GM06990 (cell line): Measurements from ENCODE around the gene EDARADD.

Experiments used
- DNase-seq: peaks from one replicate; pipeline ENCODE4 v3.0.0-alpha.2; 2011; ENCODE audit not compliant: insufficient read length; ENCODE audit errors: extremely low read depth
- H3K27me3 ChIP-seq: replicated peaks from 2 replicates; pipeline ENCODE4 v1.6.0; 2011; ENCODE audit warnings: low read length; ENCODE audit not compliant: control insufficient read depth, insufficient read depth
- H3K36me3 ChIP-seq: 2 replicates; pipeline ENCODE4 v1.5.1; 2011; ENCODE audit warnings: low read length; ENCODE audit not compliant: control insufficient read depth, insufficient read depth
- H3K4me3 ChIP-seq: replicated peaks from 2 replicates; pipeline ENCODE4 v1.5.1; 2011; ENCODE audit warnings: low read depth, mild to moderate bottlenecking, control low read depth, low read length
- CTCF ChIP-seq: IDR thresholded peaks from 2 replicates; pipeline ENCODE4 v1.5.1; 2011; ENCODE audit warnings: low read length, control low read depth, mild to moderate bottlenecking, inconsistent platforms; ENCODE audit not compliant: insufficient read depth, poor library complexity, severe bottlenecking

The EDARADD gene

GRCh38 chr1:236426215-236426614 lies 32.1 kb downstream of the EDARADD start:
- DNase-seq, result no peak
- Histone ChIP-seq H3K36me3 (no peaks in the 10 kb centered on the region), H3K27me3 (no peaks in the 10 kb centered on the region), H3K4me3 (no peak overlapping the region)
- no peak for TF ChIP-seq CTCF

GRCh38 chr1:236429715-236430274 lies 35.7 kb downstream of the EDARADD start:
- TF ChIP-seq CTCF, result no peak
- DNase-seq, result no peak
- H3K4me3 ChIP-seq, result no peak overlapping the region
- H3K36me3 ChIP-seq, result no peaks in the 10 kb centered on the region
- no peaks in the 10 kb centered on the region for H3K27me3 ChIP-seq

- Histone ChIP-seq H3K36me3 (no peaks in the 10 kb centered on the region), H3K27me3 (no peaks in the 10 kb centered on the region), H3K4me3 (no peak overlapping the region)
- TF ChIP-seq CTCF, result no peak
- DNase-seq, result no peak
These were observed 39.8 kb downstream of the EDARADD start for GRCh38 chr1:236433819-236434315.

- no peak for DNase-seq
- TF ChIP-seq CTCF, result no peak
- H3K36me3 ChIP-seq, result no peaks in the 10 kb centered on the region
- no peaks in the 10 kb centered on the region for H3K27me3 ChIP-seq
- H3K4me3 ChIP-seq, result no peak overlapping the region
These were observed 44.5 kb downstream of the EDARADD start for GRCh38 chr1:236438614-236439013.

GRCh38 chr1:236440373-236440772 lies 46.3 kb downstream of the EDARADD start:
- TF ChIP-seq CTCF, result no peak
- no peaks in the 10 kb centered on the region for H3K27me3 ChIP-seq
- DNase-seq, result no peak
- no peak overlapping the region for H3K4me3 ChIP-seq
- no peaks in the 10 kb centered on the region for H3K36me3 ChIP-seq

- DNase-seq, result no peak
- Histone ChIP-seq H3K27me3 (no peaks in the 10 kb centered on the region), H3K36me3 (no peaks in the 10 kb centered on the region), H3K4me3 (no peak overlapping the region)
- no peak for TF ChIP-seq CTCF
These were observed 56.7 kb downstream of the EDARADD start for GRCh38 chr1:236450779-236451178.
